ENCODE measurements around the gene B4GALT5.

DNA sequence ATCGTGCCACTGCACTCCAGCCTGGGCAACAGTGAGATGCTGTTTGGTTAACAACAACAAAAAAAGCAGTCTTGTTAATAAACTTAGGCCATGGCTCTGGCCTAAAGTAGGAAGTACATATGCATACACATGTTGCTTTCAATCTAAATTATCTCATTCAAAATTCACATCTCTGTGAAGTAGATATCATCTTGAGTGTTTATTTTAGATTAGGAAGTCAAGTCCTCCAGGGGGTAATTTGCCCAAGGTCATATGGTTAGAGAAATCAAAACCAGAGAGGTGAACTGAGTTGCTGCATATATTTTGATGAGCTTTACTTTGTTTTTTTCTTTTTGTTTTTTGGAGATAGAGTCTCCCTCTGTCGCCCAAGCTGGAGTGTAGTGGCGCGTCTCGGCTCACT is 52.8 kb downstream of the B4GALT5 start:
- TF ChIP-seq POLR2A (IDR thresholded peaks at IDR 0.05): no peak
- TF ChIP-seq CTCF (IDR thresholded peaks at IDR 0.05): no peak
